ELF-1 (cell line): ENCODE data around the gene NCSTN.

Source experiments
- DNase-seq: peaks from one replicate; pipeline ENCODE4 v3.0.0-alpha.2; 2016; ENCODE audit warnings: low read depth, low spot score

The NCSTN gene

DNA sequence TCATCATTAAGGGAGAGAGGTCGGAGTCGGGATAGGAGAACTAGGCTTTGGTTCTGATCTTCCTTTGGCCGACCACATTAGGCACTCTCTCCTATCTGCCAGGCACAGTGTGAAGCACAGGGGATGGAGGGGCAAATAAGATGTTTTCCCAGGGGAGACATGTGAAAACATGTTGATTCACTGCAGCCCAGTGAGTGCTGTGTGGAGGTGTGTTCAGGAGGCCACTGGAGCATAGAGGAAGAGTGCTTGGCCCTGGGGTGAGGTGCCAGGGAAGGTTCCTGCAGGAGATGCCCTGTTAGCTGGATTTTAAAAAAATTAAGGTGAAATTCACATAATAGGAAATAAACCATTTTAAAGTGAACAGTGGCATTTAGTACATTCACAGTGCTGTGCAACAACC is 60.9 kb downstream of the NCSTN start:
- DNase-seq: no peak

- peak; percentile 51 for DNase-seq
These were observed 62.2 kb downstream of the NCSTN start for GRCh38 chr1:160405331-160405877.

DNA sequence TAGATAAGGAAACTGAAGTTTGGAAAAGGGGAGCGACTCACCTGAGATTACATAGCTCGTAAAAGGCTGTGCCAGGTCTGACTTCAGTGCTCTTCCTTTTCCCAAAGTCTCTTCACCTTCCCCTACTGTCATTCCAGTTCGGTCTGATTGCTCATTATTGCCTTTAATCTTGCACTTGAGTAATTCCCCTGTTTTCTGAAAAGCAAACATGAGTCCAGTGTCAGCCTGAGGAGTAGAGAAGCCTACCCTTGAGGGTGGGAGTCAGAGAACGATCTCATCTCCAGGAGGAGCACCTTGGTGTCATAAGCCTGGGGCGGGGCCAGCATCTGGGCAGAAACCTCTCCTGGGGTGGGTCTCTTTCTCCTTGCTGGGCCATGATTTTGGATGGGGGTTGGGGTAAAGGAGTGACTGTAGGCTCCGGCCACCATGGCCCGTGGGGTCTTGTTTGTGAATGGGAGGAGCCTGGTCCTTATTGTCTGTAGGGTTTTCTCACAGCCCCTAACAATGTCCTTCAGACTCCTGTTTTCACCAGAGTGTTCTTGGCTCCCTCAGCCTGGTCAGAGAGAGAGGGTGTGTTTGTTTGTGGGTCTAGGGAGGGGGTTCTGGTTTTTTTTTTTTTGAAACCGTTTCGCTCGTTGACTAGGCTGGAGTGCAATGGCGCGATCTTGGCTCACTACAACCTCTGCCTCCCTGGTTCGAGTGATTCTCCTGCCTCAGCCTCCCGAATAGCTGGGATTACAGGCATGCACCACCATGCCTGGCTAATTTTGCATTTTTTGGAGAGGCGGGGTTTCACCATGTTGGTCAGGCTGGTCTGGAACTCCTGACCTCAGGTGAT is 63.2 kb downstream of the NCSTN start:
- no peak for DNase-seq

DNA sequence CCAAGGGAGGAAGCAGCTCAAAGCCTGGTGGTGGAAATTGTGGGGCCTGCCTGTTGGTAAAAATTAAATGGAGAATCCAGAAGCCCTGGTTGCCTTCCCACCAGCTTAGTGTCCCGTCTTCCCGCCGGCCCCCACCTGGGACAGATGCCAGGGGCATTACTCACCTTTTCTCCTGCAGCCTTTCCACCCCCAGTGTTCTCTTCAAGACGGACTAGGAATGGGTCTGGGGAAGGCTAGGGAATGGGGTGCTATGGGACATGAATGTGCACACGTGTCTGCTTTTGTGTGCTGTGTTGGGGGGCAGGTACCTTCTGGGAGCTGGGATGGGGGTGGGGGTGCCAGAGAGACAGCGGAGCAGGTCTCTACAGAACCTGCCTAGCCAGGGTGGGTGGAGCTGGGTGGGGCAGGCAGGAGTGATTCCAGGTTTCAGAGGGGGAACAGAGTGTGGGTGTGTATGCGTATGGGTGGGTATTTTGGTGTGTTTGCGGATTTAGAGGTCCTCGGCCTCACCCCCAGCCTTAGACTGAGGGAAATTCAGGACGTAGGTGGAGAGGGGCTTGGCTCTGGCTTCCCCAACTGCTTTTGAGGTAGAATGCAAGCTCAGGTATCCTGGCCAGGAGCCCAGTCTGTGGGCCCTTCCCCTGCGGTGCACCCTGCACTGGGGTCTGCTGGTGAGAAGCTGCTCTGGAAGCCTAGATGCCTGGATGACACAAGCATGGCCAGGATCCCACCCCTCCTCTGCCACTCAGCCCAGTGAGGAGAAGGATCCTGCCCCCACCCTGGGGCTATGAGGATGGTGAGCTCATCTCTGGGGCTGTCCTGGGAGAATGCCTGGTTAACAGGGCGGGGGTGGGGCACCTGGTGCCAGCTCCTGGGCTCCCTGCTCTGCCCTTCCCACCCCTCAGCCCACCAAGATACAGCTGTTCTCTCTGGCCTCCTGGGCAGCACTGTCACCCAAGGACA is 64.9 kb downstream of the NCSTN start:
- peak; percentile 81 for DNase-seq
